ENCODE data around the gene SLC19A1.

The SLC19A1 gene

GRCh38 chr21:45514311-45515021 is 27.8 kb downstream of the SLC19A1 start:
- Histone ChIP-seq H3K27ac (ENCODE audit: low read length, poor library complexity, severe bottlenecking) (no peak overlapping the region), H3K36me3 (ENCODE audit: control insufficient read depth in 1 of 2, insufficient read depth in 2 of 2, low read depth in 1 of 2, low read length in 2 of 2) (peaks cover 8 to 82% of the 10 kb centered on the region in 2 experiments), H3K79me1 (replicated peaks; ENCODE audit: low read length, poor library complexity, severe bottlenecking) (peaks cover 8% of the 10 kb centered on the region), H2BK15ac (ENCODE audit: low read depth, poor library complexity, severe bottlenecking) (no peak overlapping the region), H4K8ac (ENCODE audit: low read length) (no peak overlapping the region), H2AFZ (ENCODE audit: low read depth, low read length) (no peak overlapping the region), H3K4ac (ENCODE audit: low read depth in 1 of 2, low read length in 2 of 2) (no peak overlapping the region), H3K27me3 (ENCODE audit: control insufficient read depth in 1 of 2, insufficient read depth in 1 of 2, low read length in 2 of 2) (no peaks in the 10 kb centered on the region), H2BK12ac (ENCODE audit: low read length in 2 of 2) (no peak overlapping the region), H3K18ac (ENCODE audit: low read depth in 1 of 2, low read length in 2 of 2) (no peak overlapping the region), H4K91ac (ENCODE audit: low read length) (no peak overlapping the region), H2AK5ac (ENCODE audit: low read length, severe bottlenecking) (no peak overlapping the region), H3K9me3 (ENCODE audit: control insufficient read depth, low read length) (peaks cover 12% of the 10 kb centered on the region), H3K14ac (ENCODE audit: low read length in 2 of 2) (no peak overlapping the region), H3K9ac (ENCODE audit: low read length) (no peak overlapping the region), H3K4me2 (ENCODE audit: low read length, poor library complexity, severe bottlenecking) (no peak overlapping the region), H2BK5ac (ENCODE audit: low read depth, low read length, poor library complexity, severe bottlenecking) (no peak overlapping the region), H3K4me1 (ENCODE audit: control insufficient read depth, insufficient read depth, low read depth, low read length) (peaks cover 6% of the 10 kb centered on the region), H2BK120ac (ENCODE audit: low read depth, low read length) (no peak overlapping the region), H3K4me3 (ENCODE audit: insufficient read depth in 1 of 2, low read depth in 1 of 2, low read length in 2 of 2) (no peak overlapping the region), H3K23ac (ENCODE audit: low read length in 2 of 2) (no peak overlapping the region)
- 90% methylated on average over 19 of the region's 22 CpGs for WGBS
- no peak for DNase-seq

- peaks cover 8 to 88% of the 10 kb centered on the region in 2 experiments for H3K36me3 ChIP-seq (ENCODE audit: control insufficient read depth in 1 of 2, insufficient read depth in 2 of 2, low read depth in 1 of 2, low read length in 2 of 2)
- no peak overlapping the region for H2BK12ac ChIP-seq (ENCODE audit: low read length in 2 of 2)
- H3K4ac ChIP-seq (ENCODE audit: low read depth in 1 of 2, low read length in 2 of 2): no peak overlapping the region
- H3K14ac ChIP-seq (ENCODE audit: low read length in 2 of 2): no peak overlapping the region
- WGBS: 89% methylated on average over 9 of the region's 11 CpGs
- DNase-seq: no peak
- H3K18ac ChIP-seq (ENCODE audit: low read depth in 1 of 2, low read length in 2 of 2): no peak overlapping the region
- H3K9me3 ChIP-seq (ENCODE audit: control insufficient read depth, low read length): peaks cover 5% of the 10 kb centered on the region
- H2BK5ac ChIP-seq (ENCODE audit: low read depth, low read length, poor library complexity, severe bottlenecking): no peak overlapping the region
- peak overlapping the region; percentile 15 for H4K91ac ChIP-seq (ENCODE audit: low read length)
- H3K4me1 ChIP-seq (ENCODE audit: control insufficient read depth, insufficient read depth, low read depth, low read length): peaks cover 6% of the 10 kb centered on the region
- no peak overlapping the region for H4K8ac ChIP-seq (ENCODE audit: low read length)
- no peak overlapping the region for H3K4me2 ChIP-seq (ENCODE audit: low read length, poor library complexity, severe bottlenecking)
- H3K9ac ChIP-seq (ENCODE audit: low read length): no peak overlapping the region
- no peak overlapping the region for H3K27ac ChIP-seq (ENCODE audit: low read length, poor library complexity, severe bottlenecking)
- no peak overlapping the region for H2BK15ac ChIP-seq (ENCODE audit: low read depth, poor library complexity, severe bottlenecking)
- H3K79me1 ChIP-seq (replicated peaks; ENCODE audit: low read length, poor library complexity, severe bottlenecking): peaks cover 8% of the 10 kb centered on the region
- no peak overlapping the region for H3K4me3 ChIP-seq (ENCODE audit: insufficient read depth in 1 of 2, low read depth in 1 of 2, low read length in 2 of 2)
- no peak overlapping the region for H2AFZ ChIP-seq (ENCODE audit: low read depth, low read length)
- H2BK120ac ChIP-seq (ENCODE audit: low read depth, low read length): no peak overlapping the region
- H3K27me3 ChIP-seq (ENCODE audit: control insufficient read depth in 1 of 2, insufficient read depth in 1 of 2, low read length in 2 of 2): no peaks in the 10 kb centered on the region
- H2AK5ac ChIP-seq (ENCODE audit: low read length, severe bottlenecking): no peak overlapping the region
- no peak overlapping the region for H3K23ac ChIP-seq (ENCODE audit: low read length in 2 of 2)
Observed at GRCh38 chr21:45513741-45514310, 28.4 kb downstream of the SLC19A1 start.

GRCh38 chr21:45513003-45513717 is 29.1 kb downstream of the SLC19A1 start:
- Histone ChIP-seq H3K4me1 (ENCODE audit: control insufficient read depth, insufficient read depth, low read depth, low read length) (peaks cover 6% of the 10 kb centered on the region), H3K79me1 (replicated peaks; ENCODE audit: low read length, poor library complexity, severe bottlenecking) (peaks cover 8% of the 10 kb centered on the region), H3K14ac (ENCODE audit: low read length in 2 of 2) (no peak overlapping the region), H2BK5ac (ENCODE audit: low read depth, low read length, poor library complexity, severe bottlenecking) (no peak overlapping the region), H3K4me2 (ENCODE audit: low read length, poor library complexity, severe bottlenecking) (no peak overlapping the region), H4K8ac (ENCODE audit: low read length) (no peak overlapping the region), H3K23ac (ENCODE audit: low read length in 2 of 2) (no peak overlapping the region), H3K18ac (ENCODE audit: low read depth in 1 of 2, low read length in 2 of 2) (no peak overlapping the region), H3K36me3 (ENCODE audit: control insufficient read depth in 1 of 2, insufficient read depth in 2 of 2, low read depth in 1 of 2, low read length in 2 of 2) (peaks cover 8 to 94% of the 10 kb centered on the region in 2 experiments), H3K9ac (ENCODE audit: low read length) (no peak overlapping the region), H3K4me3 (ENCODE audit: insufficient read depth in 1 of 2, low read depth in 1 of 2, low read length in 2 of 2) (no peak overlapping the region), H2BK120ac (ENCODE audit: low read depth, low read length) (no peak overlapping the region), H3K27ac (ENCODE audit: low read length, poor library complexity, severe bottlenecking) (no peak overlapping the region), H2AFZ (ENCODE audit: low read depth, low read length) (no peak overlapping the region), H4K91ac (ENCODE audit: low read length) (no peak overlapping the region), H3K27me3 (ENCODE audit: control insufficient read depth in 1 of 2, insufficient read depth in 1 of 2, low read length in 2 of 2) (no peaks in the 10 kb centered on the region), H3K4ac (ENCODE audit: low read depth in 1 of 2, low read length in 2 of 2) (no peak overlapping the region), H2BK12ac (ENCODE audit: low read length in 2 of 2) (no peak overlapping the region), H2BK15ac (ENCODE audit: low read depth, poor library complexity, severe bottlenecking) (no peak overlapping the region), H2AK5ac (ENCODE audit: low read length, severe bottlenecking) (no peak overlapping the region), H3K9me3 (ENCODE audit: control insufficient read depth, low read length) (no peaks in the 10 kb centered on the region)
- WGBS: 94% methylated on average over 19 of the region's 19 CpGs
- no peak for DNase-seq

DNA sequence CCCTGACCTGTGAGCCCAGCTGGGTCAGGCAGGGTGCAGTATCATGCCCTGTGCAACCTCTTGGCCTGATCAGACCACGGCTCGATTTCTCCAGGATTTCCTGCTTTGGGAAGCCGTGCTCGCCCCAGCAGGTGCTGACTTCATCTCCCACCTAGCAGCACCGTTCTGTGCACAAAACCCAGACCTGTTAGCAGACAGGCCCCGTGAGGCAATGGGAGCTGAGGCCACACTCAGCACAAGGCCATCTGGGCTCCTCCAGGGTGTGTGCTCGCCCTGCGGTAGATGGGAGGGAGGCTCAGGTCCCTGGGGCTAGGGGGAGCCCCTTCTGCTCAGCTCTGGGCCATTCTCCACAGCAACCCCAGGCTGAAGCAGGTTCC is 29.6 kb downstream of the SLC19A1 start:
- WGBS: 89% methylated on average over 8 of the region's 8 CpGs
- H3K9me3 ChIP-seq (ENCODE audit: control insufficient read depth, low read length): no peaks in the 10 kb centered on the region
- H2AFZ ChIP-seq (ENCODE audit: low read depth, low read length): no peak overlapping the region
- H3K36me3 ChIP-seq (ENCODE audit: control insufficient read depth in 1 of 2, insufficient read depth in 2 of 2, low read depth in 1 of 2, low read length in 2 of 2): peaks cover 8 to 98% of the 10 kb centered on the region in 2 experiments
- no peak overlapping the region for H2AK5ac ChIP-seq (ENCODE audit: low read length, severe bottlenecking)
- peaks cover 10% of the 10 kb centered on the region for H3K79me1 ChIP-seq (replicated peaks; ENCODE audit: low read length, poor library complexity, severe bottlenecking)
- no peak for DNase-seq
- no peak overlapping the region for H3K23ac ChIP-seq (ENCODE audit: low read length in 2 of 2)
- H3K9ac ChIP-seq (ENCODE audit: low read length): no peak overlapping the region
- H3K4ac ChIP-seq (ENCODE audit: low read depth in 1 of 2, low read length in 2 of 2): no peak overlapping the region
- no peak overlapping the region for H3K14ac ChIP-seq (ENCODE audit: low read length in 2 of 2)
- no peak overlapping the region for H2BK15ac ChIP-seq (ENCODE audit: low read depth, poor library complexity, severe bottlenecking)
- H4K8ac ChIP-seq (ENCODE audit: low read length): no peak overlapping the region
- no peak overlapping the region for H2BK5ac ChIP-seq (ENCODE audit: low read depth, low read length, poor library complexity, severe bottlenecking)
- H3K27ac ChIP-seq (ENCODE audit: low read length, poor library complexity, severe bottlenecking): no peak overlapping the region
- no peak overlapping the region for H4K91ac ChIP-seq (ENCODE audit: low read length)
- H2BK120ac ChIP-seq (ENCODE audit: low read depth, low read length): no peak overlapping the region
- peaks cover 7% of the 10 kb centered on the region for H3K4me1 ChIP-seq (ENCODE audit: control insufficient read depth, insufficient read depth, low read depth, low read length)
- H3K18ac ChIP-seq (ENCODE audit: low read depth in 1 of 2, low read length in 2 of 2): no peak overlapping the region
- no peak overlapping the region for H3K4me2 ChIP-seq (ENCODE audit: low read length, poor library complexity, severe bottlenecking)
- H2BK12ac ChIP-seq (ENCODE audit: low read length in 2 of 2): no peak overlapping the region
- no peaks in the 10 kb centered on the region for H3K27me3 ChIP-seq (ENCODE audit: control insufficient read depth in 1 of 2, insufficient read depth in 1 of 2, low read length in 2 of 2)
- no peak overlapping the region for H3K4me3 ChIP-seq (ENCODE audit: insufficient read depth in 1 of 2, low read depth in 1 of 2, low read length in 2 of 2)

Data from mesenchymal stem cell (in vitro differentiated cells and primary cell).